ENCODE data around the gene CAPZB.

CAPZB gene

GRCh38 chr1:19341201-19342061, 143.9 kb downstream of the CAPZB start:
- no peak for TF ChIP-seq ZFX (IDR thresholded peaks at IDR 0.05)
- peak; percentile 81 for TF ChIP-seq CTCF (conservative IDR thresholded peaks at IDR 0.05)
- H3K27ac ChIP-seq = no peak overlapping the region

GRCh38 chr1:19340387-19340937, 144.9 kb downstream of the CAPZB start:
- H3K27ac ChIP-seq = no peak overlapping the region
- no peak for TF ChIP-seq CTCF (conservative IDR thresholded peaks at IDR 0.05)
- TF ChIP-seq ZFX (IDR thresholded peaks at IDR 0.05) = no peak

- no peak overlapping the region for H3K27ac ChIP-seq
- TF ChIP-seq CTCF (conservative IDR thresholded peaks at IDR 0.05) = no peak
- TF ChIP-seq ZFX (IDR thresholded peaks at IDR 0.05) = no peak
Measured at GRCh38 chr1:19339214-19339861, 146.0 kb downstream of the CAPZB start.

- H3K27ac ChIP-seq = no peak overlapping the region
- TF ChIP-seq CTCF (conservative IDR thresholded peaks at IDR 0.05) (no peak), ZFX (IDR thresholded peaks at IDR 0.05) (no peak)
Measured at GRCh38 chr1:19338323-19338762, 147.0 kb downstream of the CAPZB start.

GRCh38 chr1:19337289-19337688, 148.1 kb downstream of the CAPZB start:
- no peak overlapping the region for H3K27ac ChIP-seq
- TF ChIP-seq CTCF (conservative IDR thresholded peaks at IDR 0.05) (no peak), ZFX (IDR thresholded peaks at IDR 0.05) (no peak)

GRCh38 chr1:19336543-19336942, 148.8 kb downstream of the CAPZB start:
- TF ChIP-seq ZFX (IDR thresholded peaks at IDR 0.05) = no peak
- no peak for TF ChIP-seq CTCF (conservative IDR thresholded peaks at IDR 0.05)
- H3K27ac ChIP-seq = no peak overlapping the region
